HAP-1 (cell line): ENCODE results near the gene OLIG1.
A peak's percentile ranks its signal among the peaks of the same experiment; 100 is the strongest.

Experiments used
- DNase-seq, 2 experiments: peaks; one replicate each; pipeline ENCODE4 v3.0.0-alpha.2; 2016 to 2020; ENCODE audit warnings: low spot score in 2 of 2
- H3K27me3 ChIP-seq: fragments of 250-450 bp; sonication (Bioruptor Pico); 2 replicates; pipeline ENCODE4 v1.5.1; 2020; ENCODE audit warnings: low read depth, mild to moderate bottlenecking, moderate library complexity
- H3K36me3 ChIP-seq: fragments of 250-450 bp; sonication (Bioruptor Pico); replicated peaks from 2 replicates; pipeline ENCODE4 v1.5.1; 2020; ENCODE audit warnings: mild to moderate bottlenecking
- H3K4me1 ChIP-seq: fragments of 250-450 bp; sonication (Bioruptor Pico); 2 replicates; pipeline ENCODE4 v1.5.1; 2020; ENCODE audit warnings: mild to moderate bottlenecking
- H3K4me3 ChIP-seq: fragments of 250-450 bp; sonication (Bioruptor Pico); 2 replicates; pipeline ENCODE4 v1.5.1; 2020; ENCODE audit warnings: mild to moderate bottlenecking, moderate library complexity
- H3K9me3 ChIP-seq: fragments of 250-450 bp; sonication (Bioruptor Pico); 2 replicates; pipeline ENCODE4 v1.5.1; 2020; ENCODE audit warnings: mild to moderate bottlenecking, moderate library complexity
- in situ Hi-C: fragments of 300-500 bp; cut with MboI; formaldehyde crosslinking; loops from 3 replicates; pipeline ENCODE4 v1.14.3; 2020; ENCODE audit warnings: low sequenced_read_pairs, inconsistent platforms, mixed read lengths

OLIG1 gene

GRCh38 chr21:33061233-33061632 lies 8.7 kb upstream of the OLIG1 start:
- H3K4me1 ChIP-seq, result no peaks in the 10 kb centered on the region
- no peak overlapping the region for H3K4me3 ChIP-seq
- in situ Hi-C loops, result no loop called here
- H3K36me3 ChIP-seq, result no peaks in the 10 kb centered on the region
- H3K9me3 ChIP-seq, result no peaks in the 10 kb centered on the region
- DNase-seq, result no peak
- no peaks in the 10 kb centered on the region; the same call in 1 of the 2 replicates for H3K27me3 ChIP-seq

- no peaks in the 10 kb centered on the region for H3K9me3 ChIP-seq
- no peaks in the 10 kb centered on the region for H3K36me3 ChIP-seq
- in situ Hi-C loops, result no loop called here
- H3K27me3 ChIP-seq, result no peaks in the 10 kb centered on the region; the same call in 1 of the 2 replicates
- DNase-seq, result no peak
- H3K4me3 ChIP-seq, result no peak overlapping the region
- no peaks in the 10 kb centered on the region for H3K4me1 ChIP-seq
These were observed 6.5 kb upstream of the OLIG1 start for GRCh38 chr21:33063375-33063883.

GRCh38 chr21:33063907-33064622 lies 5.9 kb upstream of the OLIG1 start:
- in situ Hi-C loops, result no loop called here
- H3K9me3 ChIP-seq, result no peaks in the 10 kb centered on the region
- H3K4me1 ChIP-seq, result no peaks in the 10 kb centered on the region
- H3K4me3 ChIP-seq, result no peak overlapping the region
- H3K36me3 ChIP-seq, result no peaks in the 10 kb centered on the region
- no peak for DNase-seq
- H3K27me3 ChIP-seq, result no peaks in the 10 kb centered on the region; the same call in 1 of the 2 replicates

- no peak for DNase-seq
- Histone ChIP-seq H3K4me3 (no peak overlapping the region), H3K27me3 (no peaks in the 10 kb centered on the region; the same call in 1 of the 2 replicates), H3K9me3 (no peaks in the 10 kb centered on the region), H3K36me3 (no peaks in the 10 kb centered on the region), H3K4me1 (no peaks in the 10 kb centered on the region)
- in situ Hi-C loops, result no loop called here
These were observed 5.1 kb upstream of the OLIG1 start for GRCh38 chr21:33064623-33065390.

GRCh38 chr21:33067043-33067442 lies 2.9 kb upstream of the OLIG1 start:
- no peak for DNase-seq
- Histone ChIP-seq H3K4me3 (no peak overlapping the region), H3K27me3 (no peaks in the 10 kb centered on the region; the same call in 1 of the 2 replicates), H3K4me1 (no peaks in the 10 kb centered on the region; the same call in 1 of the 2 replicates), H3K9me3 (no peaks in the 10 kb centered on the region), H3K36me3 (no peaks in the 10 kb centered on the region)
- in situ Hi-C loops, result no loop called here

- DNase-seq, result no peak
- in situ Hi-C loops, result no loop called here
- H3K4me1 ChIP-seq, result no peaks in the 10 kb centered on the region; the same call in 1 of the 2 replicates
These were observed 2.5 kb upstream of the OLIG1 start for GRCh38 chr21:33067457-33067856.

GRCh38 chr21:33069243-33069642 lies 698 bp upstream of the OLIG1 start:
- no peaks in the 10 kb centered on the region for H3K9me3 ChIP-seq
- in situ Hi-C loops, result no loop called here
- H3K4me1 ChIP-seq, result no peaks in the 10 kb centered on the region; the same call in 1 of the 2 replicates
- no peak for DNase-seq
- H3K36me3 ChIP-seq, result no peaks in the 10 kb centered on the region
- no peak overlapping the region for H3K4me3 ChIP-seq
- no peaks in the 10 kb centered on the region; the same call in 1 of the 2 replicates for H3K27me3 ChIP-seq

More at GRCh38 chr21:33067457-33067856, 2.5 kb upstream of the OLIG1 start:
- H3K27me3 ChIP-seq, result no peaks in the 10 kb centered on the region; the same call in 1 of the 2 replicates
- H3K36me3 ChIP-seq, result no peaks in the 10 kb centered on the region
- H3K9me3 ChIP-seq, result no peaks in the 10 kb centered on the region
- no peak overlapping the region for H3K4me3 ChIP-seq

- H3K36me3 ChIP-seq, result no peaks in the 10 kb centered on the region
- peaks cover under 1% of the 10 kb centered on the region for H3K4me1 ChIP-seq
- H3K27me3 ChIP-seq, result no peaks in the 10 kb centered on the region; the same call in 1 of the 2 replicates
- DNase-seq, result no peak
- in situ Hi-C loops, result no loop called here
- H3K4me3 ChIP-seq, result peak overlapping the region; percentile 36
- H3K9me3 ChIP-seq, result no peaks in the 10 kb centered on the region
These were observed 322 bp upstream of the OLIG1 start for GRCh38 chr21:33069645-33069993.

GRCh38 chr21:33070744-33070997 lies 730 bp downstream of the OLIG1 start:
- peaks cover 7% of the 10 kb centered on the region for H3K4me1 ChIP-seq
- no peaks in the 10 kb centered on the region; the same call in 1 of the 2 replicates for H3K27me3 ChIP-seq
- in situ Hi-C loops, result no loop called here
- DNase-seq, result no peak
- no peaks in the 10 kb centered on the region for H3K36me3 ChIP-seq
- H3K4me3 ChIP-seq, result peak overlapping the region; percentile 36
- H3K9me3 ChIP-seq, result no peaks in the 10 kb centered on the region

GRCh38 chr21:33070998-33071769 lies 1.2 kb downstream of the OLIG1 start:
- no peak for DNase-seq
- Histone ChIP-seq H3K27me3 (no peaks in the 10 kb centered on the region; the same call in 1 of the 2 replicates), H3K4me3 (no peak overlapping the region), H3K9me3 (no peaks in the 10 kb centered on the region), H3K36me3 (no peaks in the 10 kb centered on the region), H3K4me1 (peaks cover 7% of the 10 kb centered on the region)
- in situ Hi-C loops, result no loop called here

- in situ Hi-C loops, result no loop called here
- Histone ChIP-seq H3K4me1 (peaks cover 7% of the 10 kb centered on the region), H3K36me3 (no peaks in the 10 kb centered on the region), H3K4me3 (no peak overlapping the region), H3K9me3 (no peaks in the 10 kb centered on the region), H3K27me3 (no peaks in the 10 kb centered on the region; the same call in 1 of the 2 replicates)
- DNase-seq, result no peak
These were observed 1.9 kb downstream of the OLIG1 start for GRCh38 chr21:33071770-33072306.

GRCh38 chr21:33073636-33074035 lies 3.7 kb downstream of the OLIG1 start:
- Histone ChIP-seq H3K36me3 (no peaks in the 10 kb centered on the region), H3K4me1 (peaks cover 7% of the 10 kb centered on the region), H3K4me3 (no peak overlapping the region), H3K27me3 (no peaks in the 10 kb centered on the region; the same call in 1 of the 2 replicates), H3K9me3 (no peaks in the 10 kb centered on the region)
- in situ Hi-C loops, result no loop called here
- no peak for DNase-seq

- no peak overlapping the region for H3K4me3 ChIP-seq
- no peaks in the 10 kb centered on the region for H3K27me3 ChIP-seq
- in situ Hi-C loops, result no loop called here
- H3K9me3 ChIP-seq, result no peaks in the 10 kb centered on the region
- peak; percentile 36 to 51 for DNase-seq
- peaks cover 7% of the 10 kb centered on the region for H3K4me1 ChIP-seq
- no peaks in the 10 kb centered on the region for H3K36me3 ChIP-seq
These were observed 5.2 kb downstream of the OLIG1 start for GRCh38 chr21:33075128-33075527.
